Measurements from ENCODE around the gene PLPPR4. TPM values are rescaled to one million over a fixed set of nuclear protein-coding genes. Genes with fewer than 3 reads are reported as not detected.

The PLPPR4 gene
- total RNA-seq, 1 experiment from 2014 or later: not detected

DNA sequence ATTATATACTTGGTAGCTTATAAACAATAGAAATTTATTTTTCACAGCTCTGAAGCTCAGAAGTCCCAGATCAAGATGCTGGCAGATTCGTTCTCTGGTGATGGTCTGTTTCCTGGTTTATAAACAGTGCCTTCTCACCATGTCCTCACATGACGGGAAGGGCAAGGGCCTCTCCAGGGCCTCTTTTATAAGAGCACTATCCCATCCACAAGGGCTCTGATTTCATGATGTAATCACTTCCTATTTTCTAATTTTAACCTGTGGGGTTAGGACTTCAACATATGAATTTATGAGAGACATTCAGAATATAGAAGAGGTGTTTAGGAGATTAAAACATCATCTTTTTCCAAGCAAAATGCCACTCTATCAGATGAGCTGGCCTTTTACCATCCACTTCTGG is 32.1 kb upstream of the PLPPR4 start:
- Mint-ChIP-seq H3K36me3 (ENCODE audit: insufficient read depth, unreplicated experiment) (no peaks in the 10 kb centered on the region), H3K27ac (ENCODE audit: unreplicated experiment) (no peak overlapping the region), H3K4me3 (ENCODE audit: unreplicated experiment) (no peak overlapping the region), H3K27me3 (ENCODE audit: insufficient read depth, unreplicated experiment) (no peaks in the 10 kb centered on the region), H3K9me3 (ENCODE audit: unreplicated experiment) (no peaks in the 10 kb centered on the region), H3K4me1 (ENCODE audit: low read depth, unreplicated experiment) (no peaks in the 10 kb centered on the region)
- Histone ChIP-seq H3K27me3 (replicated peaks; ENCODE audit: control insufficient read depth, insufficient read depth, low read length) (no peaks in the 10 kb centered on the region), H3K36me3 (ENCODE audit: control insufficient read depth, insufficient read depth, low read length) (no peaks in the 10 kb centered on the region), H3K9me3 (no peaks in the 10 kb centered on the region), H3K4me1 (no peaks in the 10 kb centered on the region), H3K4me3 (ENCODE audit: low read depth, low read length) (no peak overlapping the region)
- TF ChIP-seq, protein P1, sequence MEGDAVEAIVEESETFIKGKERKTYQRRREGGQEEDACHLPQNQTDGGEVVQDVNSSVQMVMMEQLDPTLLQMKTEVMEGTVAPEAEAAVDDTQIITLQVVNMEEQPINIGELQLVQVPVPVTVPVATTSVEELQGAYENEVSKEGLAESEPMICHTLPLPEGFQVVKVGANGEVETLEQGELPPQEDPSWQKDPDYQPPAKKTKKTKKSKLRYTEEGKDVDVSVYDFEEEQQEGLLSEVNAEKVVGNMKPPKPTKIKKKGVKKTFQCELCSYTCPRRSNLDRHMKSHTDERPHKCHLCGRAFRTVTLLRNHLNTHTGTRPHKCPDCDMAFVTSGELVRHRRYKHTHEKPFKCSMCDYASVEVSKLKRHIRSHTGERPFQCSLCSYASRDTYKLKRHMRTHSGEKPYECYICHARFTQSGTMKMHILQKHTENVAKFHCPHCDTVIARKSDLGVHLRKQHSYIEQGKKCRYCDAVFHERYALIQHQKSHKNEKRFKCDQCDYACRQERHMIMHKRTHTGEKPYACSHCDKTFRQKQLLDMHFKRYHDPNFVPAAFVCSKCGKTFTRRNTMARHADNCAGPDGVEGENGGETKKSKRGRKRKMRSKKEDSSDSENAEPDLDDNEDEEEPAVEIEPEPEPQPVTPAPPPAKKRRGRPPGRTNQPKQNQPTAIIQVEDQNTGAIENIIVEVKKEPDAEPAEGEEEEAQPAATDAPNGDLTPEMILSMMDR (IDR thresholded peaks at IDR 0.05; ENCODE audit: insufficient read depth in 1 of 2, low read depth in 1 of 2, low read length in 1 of 2, severe bottlenecking in 1 of 2, unreplicated experiment in 1 of 2): no peak
- intact Hi-C loops (cut with micrococcal nuclease; ENCODE audit: unreplicated experiment): no loop called here
- BruUV-seq (replicated peaks): no TSS peak
- DNase-seq: no peak
- CTCF ChIA-PET: no interaction called here
- POLR2A ChIA-PET: no interaction called here

GRCh38 chr1:99233446-99233845 is 30.8 kb upstream of the PLPPR4 start:
- H3K9me3 Mint-ChIP-seq (ENCODE audit: unreplicated experiment): no peaks in the 10 kb centered on the region
- CTCF ChIA-PET: no interaction called here
- H3K4me3 ChIP-seq (ENCODE audit: low read depth, low read length): no peak overlapping the region
- H3K27ac Mint-ChIP-seq (ENCODE audit: unreplicated experiment): no peak overlapping the region
- H3K4me3 Mint-ChIP-seq (ENCODE audit: unreplicated experiment): no peak overlapping the region
- intact Hi-C loops (cut with micrococcal nuclease; ENCODE audit: unreplicated experiment): no loop called here
- POLR2A ChIA-PET: no interaction called here
- BruUV-seq (replicated peaks): no TSS peak
- no peaks in the 10 kb centered on the region for H3K36me3 ChIP-seq (ENCODE audit: control insufficient read depth, insufficient read depth, low read length)
- no peaks in the 10 kb centered on the region for H3K4me1 ChIP-seq
- no peaks in the 10 kb centered on the region for H3K27me3 ChIP-seq (replicated peaks; ENCODE audit: control insufficient read depth, insufficient read depth, low read length)
- no peak for DNase-seq
- no peaks in the 10 kb centered on the region for H3K36me3 Mint-ChIP-seq (ENCODE audit: insufficient read depth, unreplicated experiment)
- H3K9me3 ChIP-seq: no peaks in the 10 kb centered on the region
- H3K27me3 Mint-ChIP-seq (ENCODE audit: insufficient read depth, unreplicated experiment): no peaks in the 10 kb centered on the region
- TF ChIP-seq, protein P1 (IDR thresholded peaks at IDR 0.05; ENCODE audit: insufficient read depth in 1 of 2, low read depth in 1 of 2, low read length in 1 of 2, severe bottlenecking in 1 of 2, unreplicated experiment in 1 of 2): no peak
- no peaks in the 10 kb centered on the region for H3K4me1 Mint-ChIP-seq (ENCODE audit: low read depth, unreplicated experiment)

- no peak for DNase-seq
- Histone ChIP-seq H3K4me3 (ENCODE audit: low read depth, low read length) (no peak overlapping the region), H3K4me1 (no peaks in the 10 kb centered on the region), H3K9me3 (no peaks in the 10 kb centered on the region), H3K27me3 (replicated peaks; ENCODE audit: control insufficient read depth, insufficient read depth, low read length) (no peaks in the 10 kb centered on the region), H3K36me3 (ENCODE audit: control insufficient read depth, insufficient read depth, low read length) (no peaks in the 10 kb centered on the region)
- H3K4me1 Mint-ChIP-seq (ENCODE audit: low read depth, unreplicated experiment): no peaks in the 10 kb centered on the region
- H3K27ac Mint-ChIP-seq (ENCODE audit: unreplicated experiment): no peak overlapping the region
- no TSS peak for BruUV-seq (replicated peaks)
- H3K4me3 Mint-ChIP-seq (ENCODE audit: unreplicated experiment): no peak overlapping the region
- intact Hi-C loops (cut with micrococcal nuclease; ENCODE audit: unreplicated experiment): no loop called here
- ChIA-PET CTCF (no interaction called here), POLR2A (no interaction called here)
- H3K9me3 Mint-ChIP-seq (ENCODE audit: unreplicated experiment): no peaks in the 10 kb centered on the region
- TF ChIP-seq, protein P1 (IDR thresholded peaks at IDR 0.05; ENCODE audit: insufficient read depth in 1 of 2, low read depth in 1 of 2, low read length in 1 of 2, severe bottlenecking in 1 of 2, unreplicated experiment in 1 of 2): no peak
- H3K27me3 Mint-ChIP-seq (ENCODE audit: insufficient read depth, unreplicated experiment): peaks cover 2% of the 10 kb centered on the region
- H3K36me3 Mint-ChIP-seq (ENCODE audit: insufficient read depth, unreplicated experiment): no peaks in the 10 kb centered on the region
Measured at GRCh38 chr1:99236756-99237155, 27.5 kb upstream of the PLPPR4 start.

Measured in Caco-2 (cell line).